Adrenal gland (tissue), 12 donors: ENCODE data around the gene UBE2D4. TPM values are rescaled to one million over a fixed set of nuclear protein-coding genes. Genes with fewer than 3 reads are reported as not detected.

Source experiments
- DNase-seq, 7 donors: peaks; one replicate each; pipeline ENCODE4 v3.0.0-alpha.2; 2019 to 2020
- H3K27ac ChIP-seq, 5 donors: fragments of 200-600 bp; sonication (generic) in 4 of 5; 1 replicate in 3 of 5; 2 replicates in 2 of 5; pipeline versions ENCODE4 v1.5.1 to v1.8.0; 2016 to 2020; ENCODE audit warnings: mild to moderate bottlenecking in 1 of 5
- H3K27me3 ChIP-seq: fragments of 200-600 bp; 2 replicates; pipeline ENCODE4 v1.8.0; 2021
- H3K36me3 ChIP-seq, 2 donors: fragments of 200-600 bp; replicated peaks in 1 of 2; 1 replicate in 1 of 2; 2 replicates in 1 of 2; pipeline versions ENCODE4 v1.5.1 to v1.8.0; 2018 to 2022
- H3K4me1 ChIP-seq, 2 donors: fragments of 200-600 bp; replicated peaks in 1 of 2; 1 replicate in 1 of 2; 2 replicates in 1 of 2; pipeline versions ENCODE4 v1.5.1 to v1.8.0; 2018 to 2021
- H3K4me3 ChIP-seq, 4 donors: fragments of 200-600 bp; sonication (generic) in 3 of 4; one replicate each; pipeline ENCODE4 v1.5.1; 2016 to 2018
- H3K9me3 ChIP-seq, 3 donors: fragments of 200-600 bp; sonication (generic) in 1 of 3; replicated peaks in 1 of 3; 1 replicate in 2 of 3; 2 replicates in 1 of 3; pipeline versions ENCODE4 v1.5.1 to v1.8.0; 2016 to 2021
- POLR2A ChIP-seq, 2 donors: fragments of 450-650 bp; IDR thresholded peaks; one replicate each; pipeline ENCODE4 v1.6.1; 2017; ENCODE audit warnings: antibody characterized with exemption in 2 of 2, mild to moderate bottlenecking in 2 of 2, moderate library complexity in 1 of 2
- WGBS, 4 donors: extraction: QIAGEN DNeasy Blood & Tissue Kit in 2 of 4; methylation state at CpG; one replicate each; pipeline versions ENCODE4 v1.1.5 to v1.1.7; 2013 to 2017; 5-methylcytosine and 5-hydroxymethylcytosine counted together
- intact Hi-C, 2 donors: fragments of 100-400 bp; cut with DNase I; formaldehyde crosslinking; loops; one replicate each; pipeline versions ENCODE4 v1.14.1 to v1.15.0; 2022 to 2023
- polyA plus RNA-seq, 3 donors: library from polyadenylated mRNA; stranded (reverse); fragments of 200-250 nt in 2 of 3; fragments of 350-450 nt in 1 of 3; fragmentation: Illumina TruSeq in 1 of 3; extraction: RNeasy Lipid Tissue Mini Kit (QIAGEN cat#74804) in 1 of 3; gene quantifications; one replicate each; pipeline ENCODE4 v1.2.3, GENCODE V29; 2013 to 2014
- total RNA-seq, 9 donors: library from RNA; depleted of rRNA in 4 of 9; stranded (reverse); fragments of >200 nt in 4 of 9; fragments of 120-200 nt in 1 of 9; fragmentation: NEBNext Ultra II Directional in 1 of 9; extraction: Animal tissue kit (Norgen Biotek cat#: 25700) in 1 of 9; gene quantifications; one replicate each; pipeline versions ENCODE4 v1.1.0 to v1.2.4, GENCODE V29; 2013 to 2023
- TF ChIP-seq, protein P1 (sequence below), 6 experiments: fragments of 450-650 bp in 4 of 6; fragments of 200-600 bp in 2 of 6; sonication (generic) in 1 of 6; IDR thresholded peaks; 1 replicate in 5 of 6; 2 replicates in 1 of 6; pipeline versions ENCODE4 v1.5.1 to v1.8.0; 2016 to 2021; ENCODE audit warnings: antibody characterized with exemption in 6 of 6, mild to moderate bottlenecking in 2 of 6, moderate library complexity in 1 of 6
- donor health status: healthy with polysubstance abuse.
- donor health status: Bipolar disorder and iron deficiency.
- donor health status: DM: yes; HTN: yes; CAD: no.
- donor health status: DM: no; HTN: no; CAD: no.
- donor health status: DM: no; HTN: no; CAD: no.
- donor health status: DM: yes; HTN: yes; CAD: no.

Gene UBE2D4
- total and polyA plus RNA-seq, 12 donors = 29.1 to 76.8 (median 41.1) TPM

- Histone ChIP-seq H3K9me3 (no peaks in the 10 kb centered on the region), H3K4me1 (peaks cover 3 to 4% of the 10 kb centered on the region in 2 donors), H3K4me3 (no peak overlapping the region), H3K27ac (no peak overlapping the region), H3K27me3 (no peaks in the 10 kb centered on the region), H3K36me3 (no peaks in the 10 kb centered on the region)
- intact Hi-C loops = no loop called here
- WGBS, 4 donors = 62 to 89% (median 77%) methylated on average over 3 of the region's 3 CpGs
- DNase-seq = no peak
- TF ChIP-seq, protein P1, sequence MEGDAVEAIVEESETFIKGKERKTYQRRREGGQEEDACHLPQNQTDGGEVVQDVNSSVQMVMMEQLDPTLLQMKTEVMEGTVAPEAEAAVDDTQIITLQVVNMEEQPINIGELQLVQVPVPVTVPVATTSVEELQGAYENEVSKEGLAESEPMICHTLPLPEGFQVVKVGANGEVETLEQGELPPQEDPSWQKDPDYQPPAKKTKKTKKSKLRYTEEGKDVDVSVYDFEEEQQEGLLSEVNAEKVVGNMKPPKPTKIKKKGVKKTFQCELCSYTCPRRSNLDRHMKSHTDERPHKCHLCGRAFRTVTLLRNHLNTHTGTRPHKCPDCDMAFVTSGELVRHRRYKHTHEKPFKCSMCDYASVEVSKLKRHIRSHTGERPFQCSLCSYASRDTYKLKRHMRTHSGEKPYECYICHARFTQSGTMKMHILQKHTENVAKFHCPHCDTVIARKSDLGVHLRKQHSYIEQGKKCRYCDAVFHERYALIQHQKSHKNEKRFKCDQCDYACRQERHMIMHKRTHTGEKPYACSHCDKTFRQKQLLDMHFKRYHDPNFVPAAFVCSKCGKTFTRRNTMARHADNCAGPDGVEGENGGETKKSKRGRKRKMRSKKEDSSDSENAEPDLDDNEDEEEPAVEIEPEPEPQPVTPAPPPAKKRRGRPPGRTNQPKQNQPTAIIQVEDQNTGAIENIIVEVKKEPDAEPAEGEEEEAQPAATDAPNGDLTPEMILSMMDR (IDR thresholded peaks at IDR 0.05) = no peak
- TF ChIP-seq POLR2A (IDR thresholded peaks at IDR 0.05) = no peak
Observed at GRCh38 chr7:43942250-43942649, 16.0 kb downstream of the UBE2D4 start.

DNA sequence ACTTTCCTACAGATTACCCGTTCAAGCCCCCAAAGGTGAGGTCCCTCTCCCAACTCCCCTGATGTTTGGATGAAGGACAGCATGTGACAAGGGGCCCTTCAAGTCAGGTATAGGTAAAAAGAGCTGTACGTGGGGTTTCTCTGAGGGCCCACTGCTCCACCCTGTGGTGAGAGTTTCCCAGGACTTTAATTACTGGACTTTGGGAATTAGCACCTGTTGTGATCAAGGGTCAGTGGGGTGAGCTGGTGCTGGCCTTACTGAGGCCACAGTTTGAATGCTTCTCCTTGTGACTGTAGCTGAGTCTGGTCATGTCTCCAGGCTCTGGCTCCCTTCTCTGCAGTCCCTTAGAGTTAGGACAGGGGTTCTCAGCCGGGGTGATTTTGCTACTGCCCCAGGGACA, 16.8 kb downstream of the UBE2D4 start:
- TF ChIP-seq, protein P1 (IDR thresholded peaks at IDR 0.05) = peak in 2 of 6 experiments; percentile 11 to 12
- no peak for TF ChIP-seq POLR2A (IDR thresholded peaks at IDR 0.05)
- no peak for DNase-seq
- no peak overlapping the region for H3K27ac ChIP-seq

GRCh38 chr7:43943417-43944187, 17.4 kb downstream of the UBE2D4 start:
- no peak overlapping the region for H3K27ac ChIP-seq
- no peaks in the 10 kb centered on the region for H3K27me3 ChIP-seq
- H3K36me3 ChIP-seq = peaks cover 0 to 5% of the 10 kb centered on the region in 2 donors
- H3K4me1 ChIP-seq = no peaks in the 10 kb centered on the region
- 85 to 89% (median 87%) methylated on average over 10 to 13 of the region's 13 CpGs for WGBS, 4 donors
- no peak for TF ChIP-seq POLR2A (IDR thresholded peaks at IDR 0.05)
- TF ChIP-seq, protein P1 (IDR thresholded peaks at IDR 0.05) = no peak
- no peak overlapping the region for H3K4me3 ChIP-seq
- intact Hi-C loops = no loop called here
- no peaks in the 10 kb centered on the region for H3K9me3 ChIP-seq
- DNase-seq = no peak

More for the DNA sequence above, 16.8 kb downstream of the UBE2D4 start:
- Histone ChIP-seq H3K27me3 (no peaks in the 10 kb centered on the region), H3K4me1 (no peaks in the 10 kb centered on the region), H3K36me3 (no peaks in the 10 kb centered on the region), H3K4me3 (no peak overlapping the region), H3K9me3 (no peaks in the 10 kb centered on the region)
- 82 to 90% (median 86%) methylated on average over 2 to 3 of the region's 3 CpGs for WGBS, 4 donors
- intact Hi-C loops = no loop called here

DNA sequence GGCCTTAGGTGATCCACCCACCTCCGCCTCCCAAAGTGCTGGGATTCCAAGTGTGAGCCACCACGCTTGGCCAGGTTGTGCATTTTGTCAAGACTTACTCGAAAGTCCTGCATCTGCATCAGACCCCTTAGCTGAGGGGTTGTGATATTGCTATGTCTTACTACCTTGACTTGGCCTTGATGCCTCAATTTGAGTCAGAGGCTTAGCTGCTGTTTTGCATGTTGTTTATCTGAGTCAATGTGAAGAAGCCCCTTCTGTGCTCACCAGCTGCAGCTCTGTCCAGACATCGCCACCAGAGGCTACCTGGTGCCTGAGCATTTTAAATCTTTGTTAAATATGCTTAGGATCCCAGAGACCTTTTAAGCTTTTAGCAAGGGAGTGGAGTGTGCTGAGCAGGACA, 18.1 kb downstream of the UBE2D4 start:
- H3K36me3 ChIP-seq = peaks cover 0 to 8% of the 10 kb centered on the region in 2 donors
- TF ChIP-seq POLR2A (IDR thresholded peaks at IDR 0.05) = no peak
- TF ChIP-seq, protein P1 (IDR thresholded peaks at IDR 0.05) = no peak
- no peak overlapping the region for H3K4me3 ChIP-seq
- DNase-seq = no peak
- intact Hi-C loops = no loop called here
- H3K9me3 ChIP-seq = no peaks in the 10 kb centered on the region
- H3K27ac ChIP-seq = no peak overlapping the region
- WGBS, 4 donors = 92 to 100% (median 94%) methylated on average over 1 to 4 of the region's 4 CpGs
- H3K4me1 ChIP-seq = no peaks in the 10 kb centered on the region
- H3K27me3 ChIP-seq = no peaks in the 10 kb centered on the region
